SK-N-SH (cell line): Measurements from ENCODE around the gene CEP41. TPM values are rescaled to one million over a fixed set of nuclear protein-coding genes. Genes with fewer than 3 reads are reported as not detected.

Experiments
- CTCF ChIA-PET: fragments of 300-600, 350-600 bp; formaldehyde crosslinking; extraction: SDS; loops from one replicate; lab custom pipeline; 2021; lab: Yijun Ruan, JAX
- POLR2A ChIA-PET: fragments of 350-600 bp; sonication (Branson Sonifier 250); formaldehyde crosslinking; extraction: SDS; loops from one replicate; lab custom pipeline; 2020; ENCODE audit warnings: antibody characterized with exemption, inconsistent platforms; lab: Yijun Ruan, JAX
- DNase-seq: peaks from one replicate; pipeline ENCODE4 v3.0.0; 2012
- H2AFZ ChIP-seq: fragments of 200-600 bp; sonication (generic); 2 replicates; pipeline ENCODE4 v1.8.1; 2016; ENCODE audit warnings: antibody characterized with exemption, mild to moderate bottlenecking, low read depth
- H3F3A ChIP-seq: fragments of 200-600 bp; sonication (generic); replicated peaks from 2 replicates; pipeline ENCODE3; 2016; ENCODE audit warnings: antibody characterized with exemption, mild to moderate bottlenecking; ENCODE audit not compliant: insufficient read depth
- H3K27ac ChIP-seq, 2 experiments: fragments of 200-500 bp in 1 of 2; fragments of 200-600 bp in 1 of 2; sonication (Bioruptor generic) in 1 of 2; sonication (generic), shearing (Covaris generic) in 1 of 2; 2 replicates each; pipeline versions ENCODE4 v1.5.1 to v1.6.1; 2014 to 2016; ENCODE audit warnings: low read depth in 2 of 2, inconsistent platforms in 1 of 2, low read length in 1 of 2, mild to moderate bottlenecking in 1 of 2, mixed read lengths in 1 of 2
- H3K27me3 ChIP-seq: fragments of 200-600 bp; sonication (generic), shearing (Covaris generic); 2 replicates; pipeline ENCODE4 v1.6.1; 2016; ENCODE audit warnings: mixed run types; ENCODE audit not compliant: insufficient read depth
- H3K36me3 ChIP-seq, 2 experiments: fragments of 200-500 bp in 1 of 2; fragments of 200-600 bp in 1 of 2; sonication (Bioruptor generic) in 1 of 2; sonication (generic) in 1 of 2; replicated peaks in 1 of 2; 2 replicates each; pipeline versions ENCODE3 to v1.5.1; 2014 to 2016; ENCODE audit warnings: low read length in 1 of 2, mild to moderate bottlenecking in 1 of 2; ENCODE audit not compliant: insufficient read depth in 2 of 2, control insufficient read depth in 1 of 2
- H3K4me1 ChIP-seq, 2 experiments: fragments of 200-500 bp in 1 of 2; fragments of 200-600 bp in 1 of 2; sonication (Bioruptor generic) in 1 of 2; sonication (generic), shearing (Covaris generic) in 1 of 2; 2 replicates each; pipeline versions ENCODE4 v1.5.1 to v1.6.1; 2014 to 2016; ENCODE audit warnings: low read depth in 1 of 2, low read length in 1 of 2, mixed run types in 1 of 2; ENCODE audit not compliant: insufficient read depth in 2 of 2, control insufficient read depth in 1 of 2
- H3K4me2 ChIP-seq: fragments of 200-600 bp; sonication (generic), shearing (Covaris generic); 2 replicates; pipeline ENCODE4 v1.6.1; 2017; ENCODE audit warnings: mixed run types
- H3K4me3 ChIP-seq, 2 experiments: fragments of 200-500 bp in 1 of 2; fragments of 200-600 bp in 1 of 2; sonication (Bioruptor generic) in 1 of 2; sonication (generic), shearing (Covaris generic) in 1 of 2; 2 replicates each; pipeline versions ENCODE4 v1.5.1 to v1.8.1; 2014 to 2016; ENCODE audit warnings: low read depth in 2 of 2, inconsistent platforms in 1 of 2, low read length in 1 of 2, mild to moderate bottlenecking in 1 of 2, mixed read lengths in 1 of 2, moderate library complexity in 1 of 2
- H3K79me2 ChIP-seq: fragments of 200-600 bp; sonication (generic); 2 replicates; pipeline ENCODE4 v1.8.1; 2017; ENCODE audit warnings: mild to moderate bottlenecking; ENCODE audit not compliant: insufficient read depth
- H3K9ac ChIP-seq: fragments of 200-600 bp; sonication (generic); 2 replicates; pipeline ENCODE4 v1.6.1; 2017; ENCODE audit warnings: mixed run types
- H3K9me2 ChIP-seq: fragments of 200-600 bp; sonication (generic); 2 replicates; pipeline ENCODE4 v1.6.1; 2017; ENCODE audit warnings: mixed run types
- H3K9me3 ChIP-seq: fragments of 200-600 bp; sonication (generic); 2 replicates; pipeline ENCODE4 v1.6.1; 2017; ENCODE audit warnings: mixed run types, mild to moderate bottlenecking, moderate library complexity
- H4K20me1 ChIP-seq: fragments of 200-600 bp; sonication (generic); 2 replicates; pipeline ENCODE4 v1.6.1; 2017; ENCODE audit warnings: mild to moderate bottlenecking, mixed run types; ENCODE audit not compliant: insufficient read depth
- CHD2 ChIP-seq: fragments of 150-350 bp; IDR thresholded peaks from 2 replicates; pipeline ENCODE4 v1.6.1; 2018; ENCODE audit warnings: low read length; ENCODE audit not compliant: partially characterized antibody
- EZH2phosphoT487 ChIP-seq: fragments of 200-600 bp; sonication (generic); IDR thresholded peaks from 2 replicates; pipeline ENCODE4 v1.6.1; 2017; ENCODE audit warnings: low read depth, mixed run types, mild to moderate bottlenecking, antibody characterized with exemption, moderate library complexity, borderline replicate concordance
- GABPA ChIP-seq: IDR thresholded peaks from 2 replicates; pipeline ENCODE4 v1.4.0; 2012; ENCODE audit warnings: low read depth, mild to moderate bottlenecking
- GATA2 ChIP-seq: sonication (generic); formaldehyde crosslinking; IDR thresholded peaks from 2 replicates; pipeline ENCODE4 v1.5.0; 2020; ENCODE audit warnings: mild to moderate bottlenecking, missing genetic modification reagents
- JUND ChIP-seq: IDR thresholded peaks from 2 replicates; pipeline ENCODE4 v1.4.0; 2012
- MEF2A ChIP-seq: IDR thresholded peaks from 2 replicates; pipeline ENCODE4 v1.4.0; 2012; ENCODE audit warnings: low read depth, borderline replicate concordance
- MXI1 ChIP-seq: IDR thresholded peaks from 2 replicates; pipeline ENCODE4 v1.6.1; 2012; ENCODE audit warnings: mild to moderate bottlenecking, low read depth, low read length, improper control_type of control experiment
- NFIC ChIP-seq: IDR thresholded peaks from 2 replicates; pipeline ENCODE4 v1.4.0; 2012; ENCODE audit warnings: borderline replicate concordance
- PBX3 ChIP-seq: IDR thresholded peaks from 2 replicates; pipeline ENCODE4; 2012
- REST ChIP-seq: IDR thresholded peaks from 2 replicates; pipeline ENCODE4 v1.6.1; 2012; ENCODE audit warnings: mild to moderate bottlenecking, low read depth, low read length, moderate library complexity
- SIN3A ChIP-seq: IDR thresholded peaks from 2 replicates; pipeline ENCODE4 v1.6.1; 2012; ENCODE audit warnings: low read depth, mild to moderate bottlenecking, low read length, moderate library complexity, borderline replicate concordance
- USF1 ChIP-seq: IDR thresholded peaks from 2 replicates; pipeline ENCODE4 v1.4.0; 2012; ENCODE audit warnings: low read depth, borderline replicate concordance
- ZBTB33 ChIP-seq: IDR thresholded peaks from 2 replicates; pipeline ENCODE4 v1.4.0; 2012; ENCODE audit warnings: low read depth, borderline replicate concordance
- WGBS: methylation state at CpG from one replicate; pipeline ENCODE4 v1.1.6; 2017; ENCODE audit warnings: low lambda C conversion rate; 5-methylcytosine and 5-hydroxymethylcytosine counted together
- polyA plus RNA-seq, 3 experiments: library from polyadenylated mRNA; depleted of rRNA; stranded (reverse); fragments of >200 nt; gene quantifications; 2 replicates each; pipeline ENCODE4 v1.2.3, GENCODE V29; 2012

The CEP41 gene
- polyA plus RNA-seq, 1 of the 3 experiments (the other 2 are of a cell fraction): 20.9 TPM

- TF ChIP-seq REST: no peak
- peak; percentile 94 for TF ChIP-seq PBX3
- TF ChIP-seq SIN3A: no peak
- TF ChIP-seq NFIC: no peak; the same call in none of the 2 replicates
- TF ChIP-seq CHD2: no peak
- TF ChIP-seq EZH2phosphoT487: no peak
- no peak for TF ChIP-seq GATA2
These were observed 48.5 kb upstream of the CEP41 start (continued) for GRCh38 chr7:130489140-130489983.

- WGBS: 74% methylated on average over 7 of the region's 7 CpGs
- H3K27ac ChIP-seq: peak overlapping the region; percentile 48 to 87; a peak in 3 of 4 replicates
- no peaks in the 10 kb centered on the region for H3K9me2 ChIP-seq
- H3K36me3 ChIP-seq: no peaks in the 10 kb centered on the region
- no peak overlapping the region for H3K9ac ChIP-seq
- H3K4me2 ChIP-seq: peak overlapping the region; percentile 50
- H3F3A ChIP-seq: peaks cover 18% of the 10 kb centered on the region
- no peaks in the 10 kb centered on the region for H3K27me3 ChIP-seq
- peak; percentile 27 for DNase-seq
- ChIA-PET CTCF (interaction anchor here (0.6 to 1.6 kb wide), 4 partner anchors 14 to 245 kb away, joined by 3 read pairs; no protein-coding TSS in a partner anchor), POLR2A (no interaction called here)
- TF ChIP-seq MXI1 (no peak), MEF2A (0 out of 2 replicates have a peak, but pooled peaks have one; percentile 49), JUND (no peak), PBX3 (no peak), REST (no peak), GABPA (no peak), ZBTB33 (no peak), USF1 (no peak)
- H3K4me1 ChIP-seq: peaks cover 5 to 17% of the 10 kb centered on the region in 2 experiments
- H3K9me3 ChIP-seq: no peaks in the 10 kb centered on the region
- no peaks in the 10 kb centered on the region for H4K20me1 ChIP-seq
- peak overlapping the region; percentile 1; the same call in 1 of the 2 replicates for H2AFZ ChIP-seq
- H3K4me3 ChIP-seq: no peak overlapping the region
- H3K79me2 ChIP-seq: no peaks in the 10 kb centered on the region
These were observed 47.8 kb upstream of the CEP41 start for GRCh38 chr7:130488392-130489139.
